SKM-1 treated with dmso at 0.1 percent for 144 hours (cell line): ENCODE data around the gene WDR76.
"Not testable (repeated sequence)": the region's sequence is repeated elsewhere in the genome, so short reads cannot be mapped to it uniquely, and the experiment has no call there.

Experiments used
- DNase-seq: peaks from one replicate; lab custom pipeline; 2025; ENCODE audit not compliant: unreplicated experiment; lab: John Stamatoyannopoulos, UW

WDR76 gene

DNA sequence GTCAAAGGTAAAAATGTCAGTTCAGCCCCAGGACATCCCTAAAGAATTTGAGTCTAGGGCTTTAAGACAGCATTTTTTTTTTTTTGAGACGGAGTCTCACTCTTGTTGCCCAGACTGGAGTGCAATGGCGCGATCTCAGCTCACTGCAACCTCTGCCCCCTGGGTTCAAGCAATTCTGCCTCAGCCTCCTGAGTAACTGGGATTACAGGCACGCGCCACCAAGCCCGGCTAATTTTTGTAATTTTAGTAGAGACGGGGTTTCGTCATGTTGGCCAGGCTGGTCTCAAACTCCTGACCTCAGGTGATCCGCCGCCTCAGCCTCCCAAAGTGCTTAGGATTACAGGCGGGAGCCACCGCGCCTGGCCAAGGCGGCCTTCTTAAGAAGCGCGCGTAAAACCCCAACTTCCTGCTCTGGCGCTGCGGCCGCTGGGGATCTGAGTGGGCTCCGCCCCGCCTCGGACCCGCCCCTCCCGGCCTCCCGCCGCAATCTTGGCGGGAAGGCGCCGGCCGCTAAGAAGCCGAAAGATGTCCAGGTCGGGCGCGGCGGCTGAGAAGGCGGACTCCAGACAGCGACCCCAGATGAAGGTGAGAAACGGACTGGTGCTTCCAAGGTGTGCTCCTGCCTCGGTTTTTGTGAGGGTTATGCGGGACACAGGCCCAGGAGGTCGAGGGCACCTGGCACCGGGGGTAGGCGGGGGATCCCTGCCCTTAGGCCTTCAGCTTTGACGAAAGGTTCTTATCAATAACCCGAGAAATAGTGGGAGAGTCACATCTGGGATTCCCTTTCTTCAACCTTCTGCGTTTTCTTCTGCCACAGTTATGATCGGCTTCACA, at the start of gene WDR76:
WDR76 (plus strand) TSS at position 495 of the 834 bp plus-strand sequence; CDS start at position 526, 31 bp downstream.
- DNase-seq = peak; percentile 91

DNA sequence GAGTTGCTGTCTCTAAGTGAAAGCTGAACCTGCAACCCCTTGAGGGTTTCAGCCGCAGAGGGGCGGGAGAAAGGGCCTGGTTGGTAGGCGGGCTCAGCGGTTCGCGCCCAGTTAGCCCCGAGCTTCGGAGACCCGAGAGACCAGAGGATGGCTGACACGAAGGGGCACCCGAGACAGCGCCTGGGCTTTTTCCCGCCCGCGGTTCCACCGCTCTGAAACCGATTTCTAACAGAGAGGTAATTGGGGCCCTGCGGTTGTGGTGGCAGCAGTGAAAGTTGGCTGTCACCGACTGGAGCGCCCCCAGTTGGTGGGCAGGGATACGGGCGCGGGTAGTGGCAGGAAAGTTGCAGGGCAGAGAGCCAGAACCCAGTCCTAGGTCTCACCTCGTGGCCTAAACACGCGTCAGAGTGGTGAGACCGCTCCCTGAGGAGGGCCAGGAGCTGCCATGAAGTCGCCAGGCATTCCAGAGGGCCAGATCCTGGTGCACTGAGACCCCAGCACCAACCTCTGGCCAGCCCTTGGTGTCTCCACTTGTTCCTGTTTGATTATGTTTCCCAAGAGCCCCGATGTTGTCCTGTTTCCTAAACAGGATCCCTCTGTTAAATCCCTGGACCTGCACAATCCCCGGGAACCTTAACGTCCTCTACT, 49.4 kb upstream of the WDR76 start:
- peak; percentile 80 for DNase-seq

DNA sequence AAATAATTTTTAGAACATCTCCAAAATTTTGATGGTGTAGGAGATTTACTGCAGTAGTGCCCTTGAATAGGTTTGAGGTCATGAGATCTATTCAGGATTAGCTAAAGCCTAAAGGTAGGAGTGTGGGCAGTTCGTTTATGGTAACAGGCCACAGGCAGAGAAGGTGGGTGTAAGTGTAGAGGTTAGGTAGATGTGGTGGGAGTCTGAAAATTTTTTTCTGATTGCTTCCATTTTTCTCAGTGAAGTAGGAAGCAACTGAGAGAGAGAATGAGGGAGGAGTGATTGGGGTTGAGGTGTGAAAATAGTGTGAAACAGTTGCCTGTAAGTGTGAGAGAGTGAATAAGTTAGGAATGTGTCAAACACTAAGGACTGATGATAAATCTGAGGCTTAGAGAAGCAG, 47.8 kb upstream of the WDR76 start:
- no peak for DNase-seq

DNA sequence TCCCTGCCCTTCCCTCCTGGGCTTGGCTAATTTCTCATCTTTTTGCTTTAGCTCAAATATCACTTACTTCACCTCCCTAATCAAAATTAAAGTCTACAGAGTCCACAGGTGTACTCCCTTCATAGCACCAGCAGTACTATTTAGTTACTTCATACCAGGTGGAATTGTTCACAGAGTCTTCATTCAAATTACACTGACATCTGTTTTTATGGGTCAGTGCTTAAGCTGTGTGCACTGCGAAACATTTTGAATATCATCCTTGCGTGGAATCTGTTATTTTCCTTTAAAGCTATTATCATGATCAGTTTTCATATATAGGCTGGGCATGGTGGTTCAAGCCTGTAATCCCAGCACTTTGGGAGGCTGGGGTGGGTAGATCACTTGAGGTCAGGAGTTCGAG, 37.4 kb upstream of the WDR76 start:
- DNase-seq = no peak

DNA sequence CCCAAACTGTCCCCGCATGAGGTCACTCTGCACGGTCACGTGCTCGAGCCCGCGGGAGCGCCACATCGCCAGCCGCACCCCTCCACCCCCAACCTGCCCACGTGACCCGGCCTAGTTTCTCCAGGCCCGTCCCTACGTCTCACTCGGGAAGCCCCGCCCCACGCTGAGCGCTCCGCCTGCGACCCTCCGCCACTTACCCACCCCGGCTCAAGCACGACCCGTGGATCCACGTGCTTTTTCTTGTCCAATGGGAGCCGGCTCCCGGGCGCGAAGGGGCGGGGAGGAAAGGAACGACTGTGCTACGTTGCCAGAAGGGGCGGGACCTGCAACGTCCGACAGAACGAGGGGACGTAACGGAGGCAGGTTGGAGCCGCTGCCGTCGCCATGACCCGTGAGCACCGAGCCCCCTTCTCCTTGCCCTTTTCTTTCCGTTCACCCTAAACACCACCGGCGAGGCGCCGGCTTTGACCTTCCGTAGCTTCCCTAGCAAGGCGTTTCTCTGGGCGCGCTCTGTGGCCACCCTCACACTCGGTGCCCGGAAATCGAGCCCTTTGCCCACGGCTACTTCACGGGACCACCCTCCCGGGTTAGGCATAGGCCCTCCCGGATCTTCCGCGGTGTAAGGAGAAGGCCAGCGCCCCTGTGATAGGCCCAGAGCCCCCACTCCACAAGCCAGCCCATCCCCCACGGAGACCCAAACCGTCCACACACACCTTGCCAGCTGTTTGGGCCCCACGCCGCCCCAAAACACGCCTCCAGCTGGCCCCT, 34.6 kb upstream of the WDR76 start, which contains the start of gene SERF2:
SERF2 (plus strand) TSS at position 328 of the 768 bp plus-strand sequence; CDS start at position 385, 57 bp downstream.
- peak; percentile 97 for DNase-seq

DNA sequence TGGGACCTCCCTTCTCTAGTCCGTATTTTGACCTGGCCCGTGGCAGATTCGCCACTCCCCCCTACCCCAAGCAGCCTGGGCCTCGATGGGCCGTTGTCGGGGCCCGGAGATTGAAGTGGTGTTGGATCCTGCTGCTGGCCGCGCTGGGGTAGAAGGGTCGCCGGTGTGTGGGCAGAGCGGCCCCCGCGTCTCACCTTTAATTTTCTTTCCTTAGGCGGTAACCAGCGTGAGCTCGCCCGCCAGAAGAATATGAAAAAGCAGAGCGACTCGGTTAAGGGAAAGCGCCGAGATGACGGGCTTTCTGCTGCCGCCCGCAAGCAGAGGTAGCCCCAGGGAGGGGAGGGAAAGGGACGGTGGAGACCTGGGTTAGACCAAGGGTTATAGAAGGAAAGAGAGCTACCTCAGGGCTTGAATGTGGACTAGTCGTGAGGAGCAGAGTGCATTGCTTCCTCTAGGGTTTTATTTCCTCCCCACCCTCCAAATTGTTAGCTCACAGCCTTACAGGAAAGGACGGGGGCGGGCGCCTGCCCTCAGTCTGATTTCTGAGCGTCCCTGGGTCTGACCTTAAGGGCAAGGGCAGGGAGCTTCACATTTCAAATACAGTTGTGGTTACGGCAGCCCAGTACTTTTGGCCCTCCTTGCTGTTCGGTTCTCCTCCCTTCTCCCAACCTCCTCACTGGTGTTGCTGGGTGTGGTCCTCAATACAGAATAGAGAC, 33.9 kb upstream of the WDR76 start:
- DNase-seq = peak; percentile 14

DNA sequence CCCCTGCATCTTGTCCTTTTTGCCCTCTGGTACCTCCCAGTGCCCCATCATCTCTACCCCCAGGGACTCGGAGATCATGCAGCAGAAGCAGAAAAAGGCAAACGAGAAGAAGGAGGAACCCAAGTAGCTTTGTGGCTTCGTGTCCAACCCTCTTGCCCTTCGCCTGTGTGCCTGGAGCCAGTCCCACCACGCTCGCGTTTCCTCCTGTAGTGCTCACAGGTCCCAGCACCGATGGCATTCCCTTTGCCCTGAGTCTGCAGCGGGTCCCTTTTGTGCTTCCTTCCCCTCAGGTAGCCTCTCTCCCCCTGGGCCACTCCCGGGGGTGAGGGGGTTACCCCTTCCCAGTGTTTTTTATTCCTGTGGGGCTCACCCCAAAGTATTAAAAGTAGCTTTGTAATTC, 33.2 kb upstream of the WDR76 start:
- DNase-seq = no peak

DNA sequence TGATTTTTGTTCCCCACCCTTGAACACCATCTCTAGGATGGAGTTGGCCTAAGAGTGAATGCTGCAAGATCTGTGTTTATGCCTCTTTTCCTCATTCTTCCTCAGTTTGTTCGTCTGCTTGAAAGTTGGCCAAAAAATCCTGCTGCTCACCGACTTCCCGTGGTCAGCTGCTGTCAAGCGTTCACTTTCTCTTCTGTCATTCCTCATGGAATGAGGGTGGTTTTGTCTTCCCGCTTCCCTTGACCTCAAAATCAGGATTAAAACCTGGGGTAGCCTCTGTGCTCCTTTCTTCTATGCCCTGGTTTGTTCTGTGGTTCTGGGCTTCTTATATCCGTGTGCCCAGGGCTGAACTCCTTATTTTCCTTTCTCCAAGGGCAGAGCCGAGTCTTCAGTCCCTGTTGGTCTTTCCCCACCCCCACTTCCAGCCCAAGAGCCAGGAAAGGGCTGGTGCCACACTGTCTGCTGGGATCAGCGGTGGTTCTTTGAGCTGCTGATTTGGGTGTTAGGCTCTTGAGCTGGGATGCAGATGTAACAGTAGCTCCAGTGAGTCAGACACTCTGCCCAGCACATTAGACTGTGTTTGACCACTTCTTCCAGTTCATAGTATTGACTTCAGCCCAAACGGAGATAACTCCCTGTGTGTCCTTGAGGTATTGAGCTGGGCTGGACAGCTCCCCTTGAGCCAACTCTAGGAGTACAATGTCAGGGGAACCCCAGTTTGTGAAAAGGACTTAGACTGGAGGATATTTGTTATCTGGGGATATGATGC, 32.3 kb upstream of the WDR76 start:
- DNase-seq = no peak

DNA sequence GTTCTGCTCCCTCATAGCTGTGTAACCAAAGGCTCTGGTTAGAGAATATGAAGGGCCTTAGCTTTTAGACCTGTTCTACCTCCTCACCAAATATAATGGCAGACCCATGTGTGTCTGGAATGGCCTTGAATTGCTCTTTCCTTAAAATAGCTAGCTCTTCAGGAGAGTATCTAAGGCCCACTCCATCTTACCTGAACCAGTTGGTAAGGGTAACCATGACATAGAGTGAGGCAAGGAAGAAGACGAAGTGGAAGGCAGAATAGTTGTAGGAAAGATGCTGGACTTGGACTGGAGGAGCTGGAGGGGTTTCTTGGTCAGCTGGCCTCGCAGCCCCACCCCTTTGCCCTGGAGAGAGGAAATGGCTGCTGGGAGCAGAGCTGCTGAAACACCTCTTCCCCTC, 31.6 kb upstream of the WDR76 start:
- DNase-seq = no peak

DNA sequence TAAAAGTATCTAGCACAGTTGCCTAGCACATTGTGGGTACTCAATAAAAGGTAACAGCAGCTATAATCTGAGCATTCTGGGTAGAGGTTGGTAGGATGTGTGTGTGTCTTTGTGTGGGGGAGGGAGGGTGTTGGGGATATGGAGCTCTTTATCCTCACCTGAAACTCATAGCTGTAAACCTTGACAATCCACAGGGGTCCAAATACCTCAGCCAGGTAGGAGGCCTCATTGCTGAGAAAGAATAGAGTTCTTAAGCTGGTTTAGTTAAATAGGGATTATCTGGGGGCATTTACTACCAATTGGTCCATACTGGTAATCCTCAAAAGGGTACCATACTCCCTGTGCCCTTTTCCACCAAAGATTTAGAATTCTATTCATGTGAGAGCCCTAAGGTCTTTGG, 30.8 kb upstream of the WDR76 start:
- no peak for DNase-seq

DNA sequence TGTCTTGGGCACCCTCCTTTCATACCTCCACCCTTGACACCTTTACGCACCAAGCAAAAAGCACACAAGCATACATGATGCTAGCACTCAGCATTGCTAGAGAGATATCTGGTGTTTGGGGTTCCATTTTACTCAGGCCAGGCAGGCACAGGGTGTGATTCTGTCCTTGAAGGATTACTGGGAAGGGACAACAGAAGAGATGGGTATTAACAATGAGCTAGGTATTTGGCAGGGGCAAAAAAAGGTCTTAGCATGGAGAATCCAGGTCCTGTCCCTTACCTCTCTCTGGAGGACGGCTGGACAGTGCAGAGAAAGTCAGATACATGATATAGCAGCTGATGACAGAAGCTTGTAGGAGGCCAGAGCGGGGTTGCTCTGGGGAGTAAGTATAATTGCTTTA, 30.2 kb upstream of the WDR76 start:
- DNase-seq = no peak

DNA sequence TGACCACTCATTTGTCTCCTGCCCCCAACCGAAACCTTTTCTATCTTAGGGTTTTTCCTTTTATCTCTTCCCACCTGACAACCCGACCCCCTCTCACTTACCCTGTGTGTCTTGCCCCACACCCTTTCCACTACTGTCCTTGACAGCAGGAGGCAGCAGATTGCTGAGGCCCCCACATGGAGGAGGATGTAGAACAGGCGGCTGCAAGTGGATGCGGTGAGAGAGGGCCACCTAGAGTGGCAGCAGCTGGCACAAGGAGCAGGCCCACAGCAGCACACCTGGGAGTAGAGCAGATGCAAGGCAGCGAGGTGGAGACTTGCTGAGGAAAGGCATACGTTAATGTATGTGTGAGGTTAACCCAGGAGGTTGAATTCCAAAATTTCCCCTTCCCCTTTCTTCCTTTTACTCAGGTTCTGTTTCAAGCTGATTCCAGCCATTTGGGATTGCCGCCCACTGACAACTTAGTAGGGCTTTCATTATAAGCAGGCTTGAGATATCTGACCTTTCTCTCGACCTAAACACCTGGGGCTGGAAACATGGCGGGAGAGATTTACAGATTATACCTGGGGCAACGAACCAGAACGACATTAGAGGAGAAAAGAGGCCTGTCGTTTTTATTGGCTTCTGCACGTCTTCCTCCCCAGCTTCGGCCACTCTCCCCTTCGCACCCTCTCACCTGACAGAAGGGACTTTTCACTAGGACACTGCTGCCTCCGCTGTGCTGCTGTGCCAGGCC, 27.4 kb upstream of the WDR76 start:
- DNase-seq = no peak

DNA sequence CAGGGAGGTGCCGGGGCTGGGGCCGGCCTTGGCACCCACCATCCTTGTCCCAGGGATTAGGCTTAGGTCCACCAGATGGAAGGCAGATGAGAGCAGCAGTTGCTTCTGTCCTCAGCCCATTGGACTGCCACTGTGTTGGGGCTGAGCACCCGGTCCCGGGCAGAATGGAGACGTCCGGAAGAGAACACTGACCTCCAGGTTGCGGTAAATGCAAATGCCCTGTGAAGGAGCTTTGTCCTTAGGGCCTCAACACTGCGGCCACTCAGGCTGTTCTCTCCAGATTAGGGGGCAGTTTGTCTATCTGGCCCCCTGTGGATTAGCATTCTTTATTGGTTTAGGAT, 26.9 kb upstream of the WDR76 start, which contains the start of gene SERINC4:
SERINC4 (minus strand) TSS at position 276 of the 341 bp plus-strand sequence; CDS start at position 42, 234 bp downstream.
- DNase-seq = no peak

DNA sequence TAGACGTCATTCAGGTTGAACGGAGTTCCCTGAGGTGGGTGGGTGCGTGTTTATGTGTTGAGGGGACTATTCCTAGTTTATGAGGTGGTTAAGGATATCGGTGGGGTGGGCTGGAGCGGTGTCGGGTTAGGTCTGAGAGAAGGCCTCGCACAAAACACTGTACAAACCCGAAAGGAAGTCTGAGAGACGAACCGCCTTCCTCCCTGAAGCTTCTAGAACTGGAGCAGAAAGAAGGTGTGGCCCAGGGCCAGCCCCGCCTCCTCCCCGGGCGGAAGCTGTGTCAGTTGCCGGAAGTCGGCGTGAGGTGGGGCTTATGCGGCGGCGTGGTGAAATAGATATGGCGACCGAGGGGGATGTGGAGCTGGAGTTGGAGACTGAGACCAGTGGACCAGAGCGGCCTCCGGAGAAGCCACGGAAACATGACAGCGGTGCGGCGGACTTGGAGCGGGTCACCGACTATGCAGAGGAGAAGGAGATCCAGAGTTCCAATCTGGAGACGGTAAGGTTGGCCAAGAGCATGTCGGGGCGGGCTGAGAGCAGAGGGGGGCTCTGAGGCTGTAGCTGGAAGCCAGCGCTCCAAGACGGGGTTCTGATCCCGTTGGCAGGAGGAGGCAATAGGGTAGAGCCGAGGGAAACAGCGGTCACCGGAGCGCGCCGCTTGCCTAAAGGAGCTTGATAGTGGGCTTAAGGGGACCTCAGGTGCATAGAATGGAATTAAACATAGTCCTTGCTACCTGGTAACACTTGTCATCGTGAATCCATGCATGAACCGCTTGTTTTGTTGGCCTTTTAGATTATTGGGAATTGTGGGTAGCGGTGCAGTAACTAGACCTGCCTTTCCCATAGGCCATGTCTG, 26.3 kb upstream of the WDR76 start, which contains the start of gene HYPK:
HYPK (plus strand) TSS at position 314 of the 856 bp plus-strand sequence; CDS start at position 338, 24 bp downstream.
- DNase-seq = peak; percentile 80

DNA sequence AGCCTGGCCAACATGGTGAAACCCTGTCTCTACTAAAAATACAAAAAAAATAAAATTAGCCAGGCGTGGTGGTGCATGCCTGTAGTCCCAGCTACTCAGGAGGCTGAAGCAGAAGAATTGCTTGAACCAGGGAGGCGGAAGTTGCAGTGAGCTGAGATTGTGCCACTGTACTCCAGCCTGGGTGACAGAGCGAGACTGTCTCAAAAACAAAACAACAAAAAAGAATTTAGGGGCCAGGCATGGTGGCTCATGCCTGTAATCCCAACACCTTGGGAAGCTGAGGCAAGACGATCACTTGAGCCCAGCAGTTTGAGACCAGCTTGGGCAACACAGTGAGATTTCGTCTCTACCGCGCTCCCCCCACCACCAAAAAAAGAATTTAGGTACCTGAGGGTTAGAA, 24.1 kb upstream of the WDR76 start:
- DNase-seq = not testable (repeated sequence)

DNA sequence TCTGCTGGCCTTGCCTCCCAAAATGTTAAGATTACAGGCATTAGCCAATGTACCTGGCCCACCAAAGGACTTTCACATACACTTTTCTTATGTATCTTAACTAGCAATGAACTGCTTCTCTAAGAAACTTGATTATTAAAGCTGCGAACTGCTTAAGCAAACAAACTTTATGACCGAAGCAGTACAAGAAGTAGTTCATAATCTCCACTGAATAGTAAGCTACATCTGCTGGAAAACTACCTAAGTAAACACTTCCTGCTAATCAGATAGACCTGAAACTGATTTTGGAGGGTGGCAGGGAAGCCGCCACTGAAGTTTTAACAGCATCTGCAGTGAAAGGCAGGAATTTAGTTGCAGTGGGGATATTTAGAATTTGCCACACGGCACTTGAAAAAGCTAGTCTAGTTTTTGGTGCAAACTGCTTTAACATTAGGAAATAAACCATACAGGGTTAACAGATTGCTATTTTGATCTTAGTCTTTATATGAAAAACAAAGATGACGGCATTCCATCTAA, 18.3 kb upstream of the WDR76 start:
- no peak for DNase-seq

DNA sequence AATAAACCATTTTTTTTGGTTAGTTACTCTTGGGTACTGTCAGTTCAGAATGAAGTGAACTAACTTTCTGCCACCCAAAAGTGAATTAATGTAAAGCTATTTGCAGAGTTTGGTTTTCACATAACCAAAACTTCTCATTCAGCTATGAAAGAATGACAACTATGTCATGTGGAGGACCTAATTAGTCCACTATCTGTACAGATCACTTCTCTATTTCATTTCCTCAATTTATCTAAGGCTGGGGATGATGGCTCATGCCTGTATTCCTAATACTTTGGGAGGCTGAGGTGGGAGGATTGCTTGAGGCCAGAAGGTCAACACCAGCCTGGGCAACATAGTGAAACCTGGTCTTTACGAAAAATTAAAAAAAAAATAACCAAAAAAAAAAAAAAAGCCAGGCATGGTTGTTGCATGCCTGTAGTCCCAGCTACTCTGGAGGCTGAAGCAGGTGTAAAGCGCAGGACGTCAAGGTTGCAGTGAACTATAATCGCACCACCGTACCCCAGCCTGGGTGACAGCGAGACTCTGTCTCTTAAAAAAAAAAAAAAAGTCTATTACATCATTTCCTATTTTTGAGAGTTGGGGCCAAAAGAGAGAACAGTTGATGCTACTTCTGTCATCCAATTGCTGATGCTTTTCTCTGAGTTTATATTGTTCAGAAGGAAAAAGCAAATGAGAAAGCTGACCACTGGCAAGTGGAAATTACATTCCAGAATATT, 17.7 kb upstream of the WDR76 start:
- peak; percentile 18 for DNase-seq

DNA sequence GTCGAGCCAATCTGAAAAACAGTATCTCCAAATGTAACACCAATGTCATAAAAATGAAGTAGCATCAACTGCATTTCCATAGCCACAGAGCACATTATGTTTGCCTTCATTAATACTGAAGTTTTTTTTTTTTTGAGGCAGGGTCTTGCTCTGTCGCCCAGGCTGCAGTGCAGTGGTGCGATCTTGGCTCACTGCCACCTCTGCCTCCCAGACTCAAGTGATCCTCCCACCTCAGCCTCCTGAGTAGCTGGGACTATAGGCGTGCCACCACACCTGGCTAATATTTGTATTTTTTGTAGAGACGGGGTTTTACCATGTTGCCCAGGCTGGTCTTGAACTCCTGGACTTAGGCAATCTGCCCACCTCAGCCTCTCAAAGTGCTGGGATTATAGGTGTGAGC, 11.7 kb upstream of the WDR76 start:
- not testable (repeated sequence) for DNase-seq
